HG03175 (cell line): ENCODE results near the gene ANKS3.
"Not testable (repeated sequence)": the region's sequence is repeated elsewhere in the genome, so short reads cannot be mapped to it uniquely, and the experiment has no call there.

Experiments
- ATAC-seq: cut with Tn5 transposase; IDR thresholded peaks from one replicate; pipeline ENCODE4 v1.9.1; 2021; ENCODE audit warnings: mild to moderate bottlenecking, moderate library complexity; ENCODE audit not compliant: unreplicated experiment

Gene ANKS3

DNA sequence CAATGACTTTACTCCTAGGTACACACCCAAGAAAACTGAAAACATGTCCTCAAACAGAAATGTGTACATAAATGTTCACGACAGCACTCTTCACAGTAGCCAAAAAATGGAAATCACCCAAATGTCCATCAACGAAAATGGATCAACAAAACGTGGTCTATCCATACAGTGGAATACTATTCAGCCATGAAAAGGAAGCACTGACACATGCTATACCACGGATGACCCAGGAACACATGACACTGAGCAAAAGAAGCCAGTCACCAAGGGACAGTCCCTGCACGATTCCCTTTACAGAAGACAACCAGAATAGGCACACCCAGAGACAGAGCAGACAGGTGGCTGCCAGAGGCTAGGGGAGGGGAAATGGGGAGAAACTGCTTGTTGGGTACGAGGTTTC, 21.6 kb upstream of the ANKS3 start:
- ATAC-seq: no peak

DNA sequence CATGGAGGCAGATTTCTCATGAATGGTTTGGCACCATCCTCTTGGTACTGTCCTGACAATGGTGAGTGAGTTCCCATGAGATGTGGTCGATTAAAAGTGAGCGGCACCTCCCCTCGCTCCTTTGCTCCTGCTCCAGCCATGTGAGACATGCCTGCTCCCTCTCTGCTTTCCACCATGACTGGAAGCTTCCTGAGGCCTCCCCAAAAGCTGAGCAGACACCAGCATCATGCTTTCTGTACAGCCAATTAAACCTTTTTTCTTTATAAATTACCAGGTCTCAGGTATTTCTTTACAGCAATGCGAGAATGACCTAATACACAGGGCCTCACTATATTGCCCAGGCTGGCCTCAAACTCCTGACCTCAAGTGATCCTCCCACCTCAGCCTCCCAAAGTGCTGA, 20.8 kb upstream of the ANKS3 start:
- ATAC-seq: no peak

DNA sequence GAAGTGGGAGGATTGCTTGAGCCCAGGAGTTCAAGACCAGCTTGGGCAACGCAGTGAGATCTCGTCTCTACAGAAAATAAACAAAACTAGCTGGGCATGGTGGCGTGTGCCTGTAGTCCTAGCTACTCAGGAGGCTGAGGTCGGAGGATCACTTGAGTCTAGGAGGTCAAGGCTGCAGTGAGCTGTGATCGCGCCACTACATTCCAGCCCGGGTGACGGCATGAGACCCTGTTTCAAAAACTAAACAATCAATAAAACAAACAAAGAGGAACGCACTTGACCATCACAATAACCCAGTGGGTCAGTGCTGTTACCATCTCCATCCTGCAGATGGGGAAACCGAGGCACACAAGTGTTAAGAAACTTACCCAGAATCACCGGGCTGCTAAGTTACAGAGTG, 19.2 kb upstream of the ANKS3 start:
- ATAC-seq: no peak

DNA sequence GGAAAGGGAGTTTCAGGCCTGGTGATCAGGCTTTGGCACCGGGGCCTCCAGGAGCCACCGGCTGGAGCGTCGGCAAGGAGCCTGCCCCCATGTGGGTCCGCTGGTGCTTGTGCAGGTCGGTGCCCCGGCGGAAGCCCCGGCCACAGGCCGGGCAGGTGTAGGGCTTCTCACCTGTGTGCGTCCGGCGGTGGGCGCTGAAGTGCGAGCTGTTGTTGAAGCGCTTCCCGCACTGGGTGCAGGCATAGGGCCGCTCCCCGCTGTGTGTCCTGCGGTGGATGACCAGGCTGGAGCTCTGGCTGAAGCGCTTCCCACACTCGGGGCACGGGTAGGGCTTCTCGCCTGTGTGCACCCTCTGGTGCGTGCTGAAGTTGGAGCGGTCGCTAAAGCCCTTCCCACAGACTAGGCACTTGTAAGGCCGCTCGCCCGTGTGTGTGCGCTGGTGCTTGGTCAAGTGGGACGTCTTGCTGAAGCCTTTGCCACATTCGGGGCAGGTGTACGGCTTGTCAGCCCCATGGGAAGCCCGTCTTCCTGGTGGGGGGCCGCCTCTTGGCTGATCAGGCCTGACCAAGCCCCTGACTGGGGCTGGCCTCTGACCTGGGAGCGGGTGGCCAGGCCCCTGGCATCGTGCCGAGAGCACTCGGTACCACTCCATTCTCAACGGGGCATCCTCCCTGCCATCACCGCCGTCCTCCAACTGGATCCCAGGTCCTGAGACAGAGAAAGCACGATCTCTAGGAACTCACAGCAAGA, 18.5 kb upstream of the ANKS3 start:
- ATAC-seq: no peak

DNA sequence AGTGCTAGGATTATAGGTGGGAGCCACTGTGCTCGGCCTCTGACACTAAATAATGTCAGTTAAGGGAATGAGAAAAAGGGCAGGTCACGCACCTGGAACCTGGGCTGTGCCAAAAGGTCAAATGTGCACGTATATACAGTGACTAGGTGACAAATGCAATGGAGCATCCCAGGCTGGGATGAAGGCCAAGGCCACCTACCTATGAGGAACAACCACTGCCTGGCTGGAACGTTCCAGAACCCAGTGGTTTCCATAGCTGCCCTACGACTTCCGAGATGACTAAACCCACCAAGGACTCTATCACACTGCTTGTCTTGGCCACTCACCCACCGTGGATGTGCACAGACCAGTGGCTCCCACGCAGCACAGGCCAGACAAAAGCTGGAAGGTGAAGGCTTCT, 16.8 kb upstream of the ANKS3 start:
- no peak for ATAC-seq

DNA sequence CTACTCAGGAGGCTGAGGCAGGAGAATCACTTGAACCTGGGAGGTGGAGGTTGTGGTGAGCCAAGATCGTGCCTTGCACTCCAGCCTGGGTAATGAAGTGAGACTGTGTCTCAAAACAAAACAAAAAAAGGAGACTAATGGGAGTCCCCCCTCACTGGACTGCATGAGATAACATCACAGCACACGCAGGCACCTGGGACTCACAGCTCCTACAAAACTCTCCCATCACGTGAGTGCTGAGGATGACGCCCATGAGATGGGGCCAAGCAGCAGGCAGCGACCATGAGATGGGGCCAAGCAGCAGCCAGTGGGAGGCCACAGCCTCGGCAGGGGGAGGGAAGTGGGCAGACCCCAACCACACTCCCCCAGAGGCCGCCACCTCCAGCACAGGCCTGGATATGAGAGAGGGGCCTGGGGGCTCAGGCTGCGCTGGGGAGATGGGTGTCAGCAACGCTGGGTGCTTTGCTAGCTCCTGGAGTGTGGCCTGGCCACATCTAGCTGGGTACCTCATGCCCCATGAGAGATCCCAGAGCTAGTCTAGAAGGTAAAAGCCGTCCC, 15.7 kb upstream of the ANKS3 start:
- ATAC-seq: no peak

DNA sequence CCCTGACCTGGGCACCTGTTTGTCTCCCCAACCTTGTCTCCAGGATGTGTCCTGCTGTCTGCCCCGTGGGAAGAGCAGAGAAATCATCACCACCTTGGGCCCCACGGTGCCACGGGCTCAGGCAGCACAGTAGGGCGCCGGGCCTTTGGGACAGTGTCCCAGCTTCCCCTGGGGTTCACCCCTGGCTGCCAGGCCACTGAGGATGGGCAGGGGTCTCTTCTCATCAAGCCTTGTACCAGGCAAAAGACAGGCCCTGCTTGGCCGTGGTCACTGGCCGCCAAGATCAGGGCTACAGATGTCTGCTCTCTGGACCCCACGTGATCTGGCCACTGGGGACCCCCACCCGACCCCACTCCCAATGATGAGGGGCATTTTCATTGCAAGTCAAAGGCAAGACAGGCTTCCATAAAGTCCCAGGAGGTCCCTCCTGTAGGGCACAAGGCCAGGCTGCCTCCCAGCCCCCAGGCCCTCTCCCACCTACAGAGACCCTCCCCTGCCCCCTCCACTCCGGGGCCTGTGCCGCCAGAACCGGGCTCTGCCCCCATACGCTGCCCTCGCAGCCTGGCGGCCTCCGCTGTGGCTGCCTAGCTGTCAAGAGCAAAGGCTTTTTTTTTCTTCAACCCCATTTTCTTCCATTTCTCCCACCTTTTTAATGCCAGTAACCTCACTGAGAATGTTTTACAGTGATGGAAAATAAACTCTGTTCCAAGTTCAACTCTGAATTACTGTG, 14.8 kb upstream of the ANKS3 start:
- ATAC-seq: no peak

DNA sequence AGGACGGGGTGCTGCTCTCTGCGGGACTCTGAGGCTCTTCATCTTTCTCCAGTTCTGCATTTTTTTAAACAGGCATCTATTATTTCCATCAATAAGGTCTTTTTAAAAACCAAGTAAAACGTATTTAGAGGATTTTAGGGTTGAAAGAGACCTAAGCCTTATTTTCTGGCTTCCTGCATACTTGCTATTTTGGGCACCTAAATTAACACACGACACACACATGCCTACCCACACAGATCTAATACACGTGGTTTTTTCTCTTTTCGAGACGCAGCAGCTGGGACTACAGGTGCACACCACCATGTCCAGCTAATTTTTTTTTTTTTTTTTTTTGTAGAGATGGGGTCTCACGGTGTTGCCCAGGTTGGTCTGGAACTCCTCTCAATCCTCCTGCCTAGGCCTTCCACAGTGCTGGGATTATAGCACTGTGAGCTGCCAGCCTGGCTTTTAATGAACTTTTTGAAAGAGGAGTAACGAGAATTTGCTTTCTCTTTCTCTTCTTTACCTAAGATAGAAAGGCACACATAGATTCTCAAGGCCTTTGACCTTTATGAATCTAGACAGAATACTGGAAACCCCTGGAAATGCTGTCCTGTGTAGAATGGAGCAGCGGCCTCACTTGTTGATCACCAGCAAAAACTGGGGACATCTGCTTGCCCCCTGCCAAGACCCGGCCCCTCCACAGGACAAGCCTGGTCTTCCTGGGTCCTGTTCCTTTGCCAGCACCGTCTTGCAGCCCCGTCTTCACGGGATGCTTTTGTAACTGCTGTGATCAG, 14.0 kb upstream of the ANKS3 start:
- ATAC-seq: no peak

DNA sequence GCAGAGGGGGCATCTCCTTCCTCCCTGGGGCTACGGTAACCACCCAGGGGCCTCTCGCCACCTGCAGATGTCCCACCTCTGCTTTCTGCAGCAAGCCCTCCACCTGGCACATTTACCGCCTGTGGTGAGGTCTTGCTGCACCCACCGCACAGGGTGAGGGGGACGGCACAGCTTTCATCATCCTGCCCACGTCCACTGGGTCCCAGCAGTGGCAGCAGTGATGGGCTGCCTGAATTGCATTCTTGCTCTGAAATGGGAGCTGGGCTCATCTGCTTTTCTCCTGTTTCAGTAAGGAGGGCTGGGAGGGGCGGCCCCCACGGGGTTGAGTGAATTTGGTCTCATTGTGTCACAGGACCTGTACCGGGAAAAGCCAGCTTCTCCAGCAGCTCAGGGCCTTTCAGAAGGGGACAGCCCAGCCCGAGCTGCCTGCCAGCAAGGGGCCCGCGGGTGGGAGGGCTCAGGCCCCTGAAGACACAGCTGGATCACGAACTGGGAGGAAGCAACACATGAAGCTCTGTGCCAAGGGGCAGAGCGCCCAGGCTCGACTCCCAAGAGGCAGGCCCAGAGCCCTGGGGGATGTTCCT, 13.0 kb upstream of the ANKS3 start:
- ATAC-seq: no peak

DNA sequence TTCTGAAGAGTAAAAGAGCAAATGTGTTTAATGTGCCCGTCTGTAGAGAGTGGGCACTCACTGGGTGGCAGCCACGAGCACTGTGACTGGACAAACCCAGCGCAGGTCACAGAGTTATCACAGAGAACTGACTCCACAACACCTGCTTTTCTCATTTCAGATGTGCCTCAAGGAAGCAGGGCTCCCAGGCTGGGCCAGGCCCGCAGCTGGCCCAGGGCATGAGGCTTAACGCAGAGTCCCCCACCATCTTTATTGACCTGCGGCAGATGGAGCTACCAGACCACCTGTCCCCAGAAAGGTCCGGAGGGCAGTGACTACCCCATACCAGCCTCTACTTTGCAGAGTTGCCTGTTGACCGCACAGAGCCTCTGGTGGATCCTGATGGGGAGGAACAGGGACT, 12.1 kb upstream of the ANKS3 start:
- no peak for ATAC-seq

DNA sequence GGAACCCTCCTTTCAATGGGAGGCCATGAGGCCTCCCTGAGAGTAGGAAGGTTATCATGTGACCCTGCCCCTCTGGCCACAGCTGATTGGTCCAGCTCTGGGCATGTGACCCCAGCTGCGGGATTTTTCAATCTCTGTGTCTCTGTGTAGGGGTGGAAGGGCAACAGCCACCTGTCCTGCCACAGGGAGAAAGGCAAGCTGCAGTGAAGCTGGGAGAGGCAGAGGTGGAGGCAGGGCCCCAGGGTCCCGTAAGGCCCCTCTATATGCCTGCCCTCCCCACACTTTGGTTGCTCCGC, 11.2 kb upstream of the ANKS3 start:
- no peak for ATAC-seq

DNA sequence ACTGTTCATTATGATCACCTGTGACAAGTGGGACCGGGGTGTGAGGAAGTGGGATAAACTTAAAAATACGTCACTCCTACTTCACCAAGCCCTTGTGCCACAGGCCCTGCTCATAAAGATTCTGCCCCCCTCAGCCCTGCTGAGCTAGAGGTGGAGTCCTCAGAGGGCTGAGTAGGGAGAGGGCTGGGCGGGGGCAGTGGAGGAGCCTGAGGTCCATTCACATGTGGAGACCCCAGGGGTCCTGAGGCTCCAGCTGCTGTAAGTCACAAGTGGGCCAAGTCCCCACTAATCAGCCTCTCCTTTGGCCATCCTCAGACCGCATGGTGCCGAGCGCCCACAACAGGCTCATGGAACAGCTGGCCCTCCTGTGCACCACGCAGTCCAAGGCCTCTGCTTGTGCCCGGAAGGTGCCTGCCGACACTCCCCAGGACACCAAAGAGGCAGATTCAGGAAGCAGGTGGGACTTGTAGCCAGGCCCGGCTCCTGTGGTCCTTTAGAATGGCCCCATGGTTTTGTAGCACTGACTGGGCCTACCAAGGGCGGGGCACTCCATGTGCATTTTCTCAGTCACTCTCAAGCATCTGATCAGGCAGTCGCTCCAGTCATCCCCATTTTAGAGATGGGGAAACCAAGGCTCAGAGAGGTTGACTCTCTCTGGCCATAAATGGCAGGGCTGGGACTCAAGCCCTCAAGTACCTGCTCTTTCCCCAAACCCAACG, 10.6 kb upstream of the ANKS3 start:
- ATAC-seq: no peak

DNA sequence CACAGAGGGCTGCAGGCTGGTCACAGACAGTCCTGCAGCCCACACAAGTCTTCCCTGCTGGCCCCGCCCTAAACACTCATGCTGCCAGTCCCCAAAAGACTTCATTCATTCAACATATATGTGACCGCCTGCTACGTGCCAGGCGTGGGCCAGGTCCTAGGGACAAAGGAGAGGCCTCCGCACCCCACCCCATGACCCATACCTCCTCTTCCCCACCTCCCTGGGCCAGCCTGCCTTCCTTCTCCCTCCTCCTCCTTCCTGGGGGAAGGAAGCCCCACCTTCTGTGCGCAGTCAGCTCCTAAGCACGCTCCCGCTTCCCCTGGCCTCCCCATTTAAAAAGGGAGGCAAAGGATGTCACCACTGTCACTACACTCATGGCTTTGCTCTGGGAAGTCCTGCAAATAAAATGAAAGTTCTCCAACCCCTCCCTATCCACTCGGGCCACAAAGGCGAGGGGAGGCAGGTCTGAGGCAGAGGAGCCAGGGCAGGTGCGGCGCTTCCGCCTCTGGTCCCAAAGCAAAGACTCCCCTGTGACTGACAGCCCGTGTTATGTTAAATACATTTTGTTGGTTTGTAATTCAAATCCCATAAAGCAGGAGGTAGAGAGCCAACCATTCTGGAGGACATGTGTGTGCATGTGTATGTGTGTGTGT, 9.3 kb upstream of the ANKS3 start:
- ATAC-seq: no peak

DNA sequence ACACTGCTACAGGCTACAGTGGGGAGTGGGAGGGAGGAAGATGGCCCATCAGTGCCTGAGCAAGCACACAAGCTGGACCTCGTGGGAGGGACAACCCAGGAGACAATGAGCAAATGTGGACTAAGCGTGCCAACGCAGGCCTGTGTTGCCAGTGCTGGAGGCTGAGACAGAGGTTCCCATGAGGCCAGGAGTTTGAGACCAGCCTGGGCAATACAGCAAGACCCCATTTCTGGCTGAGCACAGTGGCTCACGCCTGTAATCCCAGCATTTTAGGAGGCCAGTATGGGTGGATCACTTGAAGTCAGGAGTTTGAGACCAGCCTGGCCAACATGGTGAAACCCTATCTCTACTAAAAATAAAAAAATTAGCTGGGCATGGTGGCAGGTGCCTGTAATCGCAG, 4.3 kb upstream of the ANKS3 start:
- ATAC-seq: not testable (repeated sequence)

DNA sequence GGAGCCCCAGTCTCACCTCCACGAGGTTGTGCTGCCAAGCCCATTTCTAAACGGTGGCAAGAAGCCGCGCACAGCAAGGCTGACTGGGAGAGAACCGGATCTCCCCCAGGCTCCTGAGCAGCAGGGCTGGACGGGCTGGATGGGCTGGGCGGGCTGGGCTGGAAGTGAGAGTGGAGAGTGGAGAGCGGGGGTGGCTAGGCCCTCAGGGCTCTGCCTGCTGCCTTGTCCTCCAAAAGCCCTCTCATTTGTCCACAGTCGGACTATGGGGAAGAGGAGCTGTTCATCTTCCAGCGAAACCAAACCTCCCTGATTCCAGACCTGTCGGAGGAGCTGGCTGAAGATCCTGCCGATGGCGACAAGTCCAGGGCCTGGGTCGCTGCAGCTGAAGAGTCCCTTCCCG, 3.5 kb upstream of the ANKS3 start:
- ATAC-seq: no peak

DNA sequence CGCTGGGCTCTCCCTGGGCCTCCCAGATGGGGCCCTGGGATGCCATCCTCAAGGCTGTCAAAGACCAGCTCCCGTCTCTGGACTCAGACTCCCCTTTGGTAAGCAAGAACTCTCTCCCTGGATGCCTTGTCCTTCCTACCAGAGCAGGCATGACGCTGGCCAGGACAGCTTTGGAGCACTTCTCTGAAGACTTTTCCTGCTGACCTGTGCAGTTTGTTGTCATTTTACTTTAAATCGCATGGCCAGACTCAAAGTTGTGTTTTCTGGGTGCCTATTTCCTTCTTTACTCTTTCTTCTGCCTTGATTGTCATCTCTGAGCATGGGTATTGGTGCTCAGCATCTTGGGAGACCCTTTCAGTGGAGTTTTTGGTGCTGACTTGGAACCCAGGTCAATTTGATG, 2.5 kb upstream of the ANKS3 start:
- ATAC-seq: no peak

DNA sequence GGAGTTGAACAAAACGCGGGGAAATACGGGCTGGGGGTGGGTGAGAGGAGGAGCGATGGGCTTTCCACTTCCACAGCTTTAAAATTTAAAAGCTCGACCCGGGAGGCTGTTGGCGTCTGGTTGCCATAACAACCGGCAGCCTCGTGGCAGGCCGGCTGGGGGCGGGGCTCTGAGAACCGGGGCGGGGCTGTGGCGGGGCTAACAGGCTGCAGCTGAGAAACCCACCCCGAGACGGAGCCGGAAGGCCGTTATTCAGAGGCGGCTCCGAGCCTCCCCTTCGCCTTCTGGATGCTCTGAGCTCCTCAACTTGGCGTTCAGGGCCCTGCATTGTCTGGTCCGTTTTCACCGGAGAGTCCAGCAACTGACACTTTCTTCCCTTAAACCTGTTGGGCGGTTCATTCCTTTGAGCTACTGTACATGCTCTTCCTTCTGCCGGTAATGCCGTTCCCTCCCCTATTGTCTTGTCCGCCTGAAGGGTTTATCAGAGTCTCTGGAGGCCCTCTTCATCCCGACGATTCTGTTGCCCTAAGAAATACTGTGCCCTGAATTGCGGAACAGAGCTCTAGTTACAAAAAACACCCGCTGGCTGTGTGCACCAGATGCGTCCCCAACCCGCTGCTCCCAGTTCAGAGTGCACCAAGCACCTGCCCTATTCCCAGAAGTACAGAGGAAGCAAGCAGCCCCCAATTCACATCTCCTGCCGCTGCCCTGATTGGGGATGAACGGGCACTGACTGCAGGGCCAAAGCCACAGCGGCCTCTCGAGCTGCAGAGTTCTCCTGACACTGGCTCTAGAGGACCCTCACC, 862 bp upstream of the ANKS3 start:
- ATAC-seq: peak; percentile 70

DNA sequence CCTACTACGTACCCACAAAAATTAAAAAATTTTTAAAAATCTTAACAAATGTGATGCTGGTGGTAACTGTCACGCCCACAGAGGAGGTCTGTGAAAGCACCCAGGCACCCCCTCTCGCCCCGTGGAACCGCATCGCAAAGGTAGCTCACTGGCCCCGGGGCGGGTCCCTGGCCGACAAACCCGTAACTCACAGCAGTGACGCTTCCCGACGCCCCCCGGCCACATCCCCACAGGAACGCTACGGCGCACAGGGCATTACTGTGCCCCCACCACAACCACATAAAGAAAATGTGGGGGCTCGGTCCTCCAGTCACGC, 366 bp downstream of the ANKS3 start:
- no peak for ATAC-seq

DNA sequence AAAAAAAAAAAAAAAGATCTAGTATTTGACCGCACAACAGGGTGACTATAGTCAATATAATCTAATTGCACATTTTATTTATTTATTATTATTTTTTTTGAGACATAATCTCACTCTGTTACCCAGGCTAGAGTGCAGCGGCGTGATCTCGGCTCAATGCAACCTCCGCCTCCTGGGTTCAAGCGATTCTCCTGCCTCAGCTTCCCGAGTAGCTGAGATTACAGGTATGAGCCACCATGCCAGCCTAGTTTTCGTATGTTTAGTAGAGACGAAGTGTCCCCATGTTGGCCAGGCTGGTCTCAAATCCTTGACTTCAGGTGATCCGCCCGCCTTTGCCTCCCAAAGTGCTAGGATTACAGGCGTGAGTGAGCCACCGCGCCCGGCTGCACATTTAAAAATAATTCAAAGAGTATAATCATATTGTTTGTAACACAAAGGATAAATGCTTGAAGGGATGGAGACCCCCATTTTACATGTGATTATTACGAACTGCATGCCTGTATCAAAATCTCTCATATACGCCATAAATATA, 794 bp downstream of the ANKS3 start:
- no peak for ATAC-seq
